ENCODE results near the gene CACNA2D3. TPM values are rescaled to one million over a fixed set of nuclear protein-coding genes. Genes with fewer than 3 reads are reported as not detected.

The CACNA2D3 gene
- total RNA-seq, 6 experiments from 2014 or later, result 0.14 to 0.23 (median 0.19) TPM; not detected in 2

GRCh38 chr3:54874816-54875556, 752.6 kb downstream of the CACNA2D3 start:
- Mint-ChIP-seq H3K4me1 (ENCODE audit: low read depth) (peaks cover 82% of the 10 kb centered on the region), H3K9me3 (no peaks in the 10 kb centered on the region), H3K27ac (0 out of 2 replicates have a peak overlapping the region, but pooled peaks have one; percentile 3), H3K27me3 (ENCODE audit: insufficient read depth) (no peaks in the 10 kb centered on the region; the same call in 1 of the 2 replicates), H3K4me3 (no peak overlapping the region), H3K36me3 (ENCODE audit: low read depth) (no peaks in the 10 kb centered on the region)
- TF ChIP-seq CTCF (IDR thresholded peaks at IDR 0.05), result no peak
- peak; percentile 15 for DNase-seq

GRCh38 chr3:54875596-54876268, 753.4 kb downstream of the CACNA2D3 start:
- Mint-ChIP-seq H3K27me3 (ENCODE audit: insufficient read depth) (no peaks in the 10 kb centered on the region; the same call in 1 of the 2 replicates), H3K9me3 (no peaks in the 10 kb centered on the region), H3K4me3 (no peak overlapping the region), H3K27ac (no peak overlapping the region), H3K36me3 (ENCODE audit: low read depth) (no peaks in the 10 kb centered on the region), H3K4me1 (ENCODE audit: low read depth) (peaks cover 75% of the 10 kb centered on the region)
- no peak for DNase-seq
- no peak for TF ChIP-seq CTCF (IDR thresholded peaks at IDR 0.05)

- DNase-seq, result no peak
- H3K27ac Mint-ChIP-seq, result no peak overlapping the region
- peaks cover 74% of the 10 kb centered on the region for H3K4me1 Mint-ChIP-seq (ENCODE audit: low read depth)
- no peaks in the 10 kb centered on the region for H3K9me3 Mint-ChIP-seq
- no peaks in the 10 kb centered on the region for H3K36me3 Mint-ChIP-seq (ENCODE audit: low read depth)
- TF ChIP-seq CTCF (IDR thresholded peaks at IDR 0.05), result no peak
- H3K4me3 Mint-ChIP-seq, result no peak overlapping the region
- H3K27me3 Mint-ChIP-seq (ENCODE audit: insufficient read depth), result no peaks in the 10 kb centered on the region
Measured at GRCh38 chr3:54876694-54877093, 754.3 kb downstream of the CACNA2D3 start.

- DNase-seq, result no peak
- Mint-ChIP-seq H3K27me3 (ENCODE audit: insufficient read depth) (no peaks in the 10 kb centered on the region), H3K4me1 (ENCODE audit: low read depth) (peaks cover 77% of the 10 kb centered on the region), H3K9me3 (no peaks in the 10 kb centered on the region), H3K4me3 (peak overlapping the region; percentile 43), H3K27ac (peak overlapping the region; percentile 87), H3K36me3 (ENCODE audit: low read depth) (no peaks in the 10 kb centered on the region)
- TF ChIP-seq CTCF (IDR thresholded peaks at IDR 0.05), result no peak
Measured at GRCh38 chr3:54877730-54878129, 755.4 kb downstream of the CACNA2D3 start.

- Mint-ChIP-seq H3K27me3 (ENCODE audit: insufficient read depth) (no peaks in the 10 kb centered on the region), H3K36me3 (ENCODE audit: low read depth) (no peaks in the 10 kb centered on the region), H3K9me3 (no peaks in the 10 kb centered on the region), H3K27ac (peak overlapping the region; percentile 87), H3K4me1 (ENCODE audit: low read depth) (peaks cover 78% of the 10 kb centered on the region), H3K4me3 (peak overlapping the region; percentile 43)
- peak; percentile 37 for DNase-seq
- TF ChIP-seq CTCF (IDR thresholded peaks at IDR 0.05), result no peak
Measured at GRCh38 chr3:54878145-54878544, 755.8 kb downstream of the CACNA2D3 start.
